Kidney epithelial cell (primary cell): ENCODE data around the gene SVBP. TPM values are rescaled to one million over a fixed set of nuclear protein-coding genes. Genes with fewer than 3 reads are reported as not detected.

ENCODE experiments used
- DNase-seq: peaks from one replicate; pipeline ENCODE4 v3.0.0-alpha.2; 2010; ENCODE audit warnings: low read depth
- H3K27me3 ChIP-seq: 2 replicates; pipeline ENCODE4 v1.6.0; 2011; ENCODE audit warnings: low read length; ENCODE audit not compliant: control insufficient read depth, insufficient read depth
- H3K36me3 ChIP-seq: 2 replicates; pipeline ENCODE4 v1.5.1; 2011; ENCODE audit warnings: low read length; ENCODE audit not compliant: control insufficient read depth, insufficient read depth
- H3K4me3 ChIP-seq: 2 replicates; pipeline ENCODE4 v1.5.1; 2011; ENCODE audit warnings: low read depth, mild to moderate bottlenecking, control low read depth, low read length
- CTCF ChIP-seq: IDR thresholded peaks from 2 replicates; pipeline ENCODE4 v1.5.1; 2011; ENCODE audit warnings: mild to moderate bottlenecking, moderate library complexity, low read length, control low read depth, inconsistent platforms; ENCODE audit not compliant: insufficient read depth, poor library complexity, severe bottlenecking
- total RNA-seq: library from RNA; depleted of rRNA; stranded (reverse); fragments of >200 nt; gene quantifications from 2 replicates; pipeline ENCODE4 v1.2.3, GENCODE V29; 2015

The SVBP gene
- total RNA-seq, 1 donor from 2014 or later = 39.7 TPM

GRCh38 chr1:42845193-42845592, 28.0 kb upstream of the SVBP start:
- no peaks in the 10 kb centered on the region for H3K36me3 ChIP-seq
- H3K4me3 ChIP-seq = no peak overlapping the region
- no peak for TF ChIP-seq CTCF

GRCh38 chr1:42844592-42845140, 27.5 kb upstream of the SVBP start:
- no peaks in the 10 kb centered on the region for H3K36me3 ChIP-seq
- no peaks in the 10 kb centered on the region for H3K27me3 ChIP-seq
- no peak for TF ChIP-seq CTCF
- no peak overlapping the region for H3K4me3 ChIP-seq
- no peak for DNase-seq

More at GRCh38 chr1:42845193-42845592, 28.0 kb upstream of the SVBP start:
- DNase-seq = no peak
- H3K27me3 ChIP-seq = no peaks in the 10 kb centered on the region

- H3K4me3 ChIP-seq = no peak overlapping the region
- no peaks in the 10 kb centered on the region for H3K36me3 ChIP-seq
- no peaks in the 10 kb centered on the region for H3K27me3 ChIP-seq
- no peak for DNase-seq
- no peak for TF ChIP-seq CTCF
Observed at GRCh38 chr1:42841440-42842147, 24.4 kb upstream of the SVBP start.

- H3K36me3 ChIP-seq = no peaks in the 10 kb centered on the region
- no peak for TF ChIP-seq CTCF
- no peak for DNase-seq
- H3K4me3 ChIP-seq = no peak overlapping the region
- no peaks in the 10 kb centered on the region for H3K27me3 ChIP-seq
Observed at GRCh38 chr1:42841010-42841409, 23.8 kb upstream of the SVBP start.

- DNase-seq = no peak
- no peaks in the 10 kb centered on the region for H3K36me3 ChIP-seq
- H3K27me3 ChIP-seq = no peaks in the 10 kb centered on the region
- no peak for TF ChIP-seq CTCF
- H3K4me3 ChIP-seq = no peak overlapping the region
Observed at GRCh38 chr1:42838482-42839190, 21.4 kb upstream of the SVBP start.
